PC-3 (cell line): ENCODE measurements around the gene UBE2E2. TPM values are rescaled to one million over a fixed set of nuclear protein-coding genes. Genes with fewer than 3 reads are reported as not detected.
"Not testable (repeated sequence)": the region's sequence is repeated elsewhere in the genome, so short reads cannot be mapped to it uniquely, and the experiment has no call there.

Source experiments
- ATAC-seq: fragments of 200-7000 bp; cut with Tn5 transposase; 2 replicates; pipeline ENCODE4 v1.9.1; 2020; ENCODE audit warnings: mild to moderate bottlenecking, moderate library complexity
- BruUV-seq: library from RNA; stranded (reverse); fragments of 400-500 nt; replicated peaks from 2 replicates; lab custom pipeline; 2021; lab: Mats Ljungman, UMichigan
- CTCF ChIA-PET: fragments of 300-600 bp; sonication (Branson Sonifier 250); formaldehyde crosslinking; loops from one replicate; lab custom pipeline; 2022; ENCODE audit warnings: antibody characterized with exemption; lab: Charles Lee
- POLR2A ChIA-PET: fragments of 300-600 bp; sonication (Branson Sonifier 250); formaldehyde crosslinking; loops from one replicate; lab custom pipeline; 2022; ENCODE audit warnings: antibody characterized with exemption; ENCODE audit not compliant: unreplicated experiment; lab: Charles Lee
- DNase-seq: peaks from one replicate; pipeline ENCODE4 v3.0.0-alpha.2; 2015
- H2AFZ ChIP-seq: fragments of 300-600 bp; sonication (generic); 2 replicates; pipeline ENCODE4 v1.6.0; 2016; ENCODE audit warnings: antibody characterized with exemption, low read length
- H3F3A ChIP-seq: fragments of 300-600 bp; sonication (generic); one replicate; pipeline ENCODE4 v1.6.0; 2017; ENCODE audit warnings: antibody characterized with exemption, low read length, control low read depth, mild to moderate bottlenecking; ENCODE audit not compliant: unreplicated experiment
- H3K27ac ChIP-seq: fragments of 300-600 bp; sonication (generic); 2 replicates; pipeline ENCODE4 v1.5.1; 2016; ENCODE audit warnings: mild to moderate bottlenecking, low read length
- H3K27me3 ChIP-seq: fragments of 300-600 bp; sonication (generic); 2 replicates; pipeline ENCODE4 v1.6.1; 2016; ENCODE audit warnings: low read length, mixed read lengths
- H3K36me3 ChIP-seq: fragments of 300-600 bp; sonication (generic); 2 replicates; pipeline ENCODE4 v1.6.1; 2016; ENCODE audit warnings: low read depth, mixed run types, low read length, mixed read lengths
- H3K4me1 ChIP-seq: fragments of 300-600 bp; sonication (generic); 2 replicates; pipeline ENCODE4 v1.5.1; 2016; ENCODE audit warnings: low read length; ENCODE audit not compliant: insufficient read depth
- H3K4me2 ChIP-seq: fragments of 300-600 bp; sonication (generic); 2 replicates; pipeline ENCODE4 v1.6.0; 2016; ENCODE audit warnings: low read length
- H3K4me3 ChIP-seq: fragments of 300-600 bp; sonication (generic); 2 replicates; pipeline ENCODE4 v1.5.1; 2016; ENCODE audit warnings: mild to moderate bottlenecking, low read length, mixed read lengths
- H3K79me2 ChIP-seq: fragments of 300-600 bp; sonication (generic); 2 replicates; pipeline ENCODE4 v1.6.1; 2017; ENCODE audit warnings: low read length, mixed read lengths
- H3K9ac ChIP-seq: fragments of 300-600 bp; sonication (generic); 2 replicates; pipeline ENCODE4 v1.6.0; 2016; ENCODE audit warnings: mild to moderate bottlenecking, low read length
- H3K9me2 ChIP-seq: fragments of 300-600 bp; sonication (generic); replicated peaks from 2 replicates; pipeline ENCODE4 v1.6.1; 2016; ENCODE audit warnings: mixed run types, low read length, mixed read lengths
- H3K9me3 ChIP-seq: fragments of 300-600 bp; sonication (generic); 2 replicates; pipeline ENCODE4 v1.6.1; 2016; ENCODE audit warnings: low read length, mixed read lengths
- H4K20me1 ChIP-seq: fragments of 300-600 bp; sonication (generic); 2 replicates; pipeline ENCODE4 v1.6.1; 2016; ENCODE audit warnings: low read length, mixed read lengths
- EZH2 ChIP-seq: fragments of 300-600 bp; sonication (generic); IDR thresholded peaks from one replicate; pipeline ENCODE4 v1.6.1; 2017; ENCODE audit warnings: antibody characterized with exemption, mild to moderate bottlenecking, low read length; ENCODE audit not compliant: unreplicated experiment
- EZH2phosphoT487 ChIP-seq: fragments of 300-600 bp; sonication (generic); IDR thresholded peaks from 2 replicates; pipeline ENCODE4 v1.6.1; 2018; ENCODE audit warnings: mild to moderate bottlenecking, antibody characterized with exemption, low read length, borderline replicate concordance
- intact Hi-C: fragments of 100-400 bp; cut with micrococcal nuclease; formaldehyde crosslinking; loops from 2 replicates; pipeline ENCODE4 v1.9.0; 2023
- total RNA-seq: library from RNA; depleted of rRNA; stranded (reverse); fragments of >200 nt; gene quantifications from 2 replicates; pipeline ENCODE4 v1.2.3, GENCODE V29; 2014
- TF ChIP-seq, protein P1 (sequence below): fragments of 300-600 bp; sonication (generic); conservative IDR thresholded peaks from 2 replicates; pipeline ENCODE4 v1.5.1; 2017; ENCODE audit warnings: antibody characterized with exemption, low read depth, mild to moderate bottlenecking, low read length

The UBE2E2 gene
- total RNA-seq, 1 experiment from 2014 or later = 25.6 TPM

DNA sequence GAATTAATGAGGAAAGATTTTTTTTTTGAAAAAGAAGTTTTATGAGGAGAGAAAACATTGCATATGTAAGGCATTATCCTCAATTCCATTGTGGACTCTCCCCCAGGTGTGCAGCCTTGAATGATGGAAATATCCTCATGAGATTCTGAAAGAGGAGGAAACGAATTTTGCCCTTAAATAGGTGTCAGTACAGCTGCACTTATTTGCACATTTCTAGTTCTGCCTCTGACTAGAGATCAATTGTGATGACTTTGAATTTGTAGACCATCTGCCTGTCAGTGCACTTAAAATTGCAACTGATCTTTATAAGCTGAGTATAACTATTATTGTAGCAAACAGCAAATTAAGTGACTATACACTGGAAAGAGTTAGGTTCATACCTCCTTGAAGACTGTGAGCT is 141.8 kb downstream of the UBE2E2 start:
- no peak overlapping the region for H3K27ac ChIP-seq
- H3K4me3 ChIP-seq = no peak overlapping the region
- no peaks in the 10 kb centered on the region for H3K36me3 ChIP-seq
- H4K20me1 ChIP-seq = no peaks in the 10 kb centered on the region
- H3K4me1 ChIP-seq = no peaks in the 10 kb centered on the region
- no peaks in the 10 kb centered on the region for H3K9me3 ChIP-seq
- intact Hi-C loops = no loop called here
- H3K27me3 ChIP-seq = no peaks in the 10 kb centered on the region
- H2AFZ ChIP-seq = no peak overlapping the region
- H3K79me2 ChIP-seq = no peaks in the 10 kb centered on the region
- TF ChIP-seq EZH2 (no peak), EZH2phosphoT487 (no peak)
- TF ChIP-seq, protein P1, sequence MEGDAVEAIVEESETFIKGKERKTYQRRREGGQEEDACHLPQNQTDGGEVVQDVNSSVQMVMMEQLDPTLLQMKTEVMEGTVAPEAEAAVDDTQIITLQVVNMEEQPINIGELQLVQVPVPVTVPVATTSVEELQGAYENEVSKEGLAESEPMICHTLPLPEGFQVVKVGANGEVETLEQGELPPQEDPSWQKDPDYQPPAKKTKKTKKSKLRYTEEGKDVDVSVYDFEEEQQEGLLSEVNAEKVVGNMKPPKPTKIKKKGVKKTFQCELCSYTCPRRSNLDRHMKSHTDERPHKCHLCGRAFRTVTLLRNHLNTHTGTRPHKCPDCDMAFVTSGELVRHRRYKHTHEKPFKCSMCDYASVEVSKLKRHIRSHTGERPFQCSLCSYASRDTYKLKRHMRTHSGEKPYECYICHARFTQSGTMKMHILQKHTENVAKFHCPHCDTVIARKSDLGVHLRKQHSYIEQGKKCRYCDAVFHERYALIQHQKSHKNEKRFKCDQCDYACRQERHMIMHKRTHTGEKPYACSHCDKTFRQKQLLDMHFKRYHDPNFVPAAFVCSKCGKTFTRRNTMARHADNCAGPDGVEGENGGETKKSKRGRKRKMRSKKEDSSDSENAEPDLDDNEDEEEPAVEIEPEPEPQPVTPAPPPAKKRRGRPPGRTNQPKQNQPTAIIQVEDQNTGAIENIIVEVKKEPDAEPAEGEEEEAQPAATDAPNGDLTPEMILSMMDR = no peak
- no peak overlapping the region for H3K9ac ChIP-seq
- ChIA-PET POLR2A (no interaction called here), CTCF (no interaction called here)
- no peaks in the 10 kb centered on the region for H3K9me2 ChIP-seq
- no TSS peak for BruUV-seq
- no peak overlapping the region for H3K4me2 ChIP-seq
- H3F3A ChIP-seq = no peaks in the 10 kb centered on the region
- ATAC-seq (no peak), DNase-seq (no peak)

DNA sequence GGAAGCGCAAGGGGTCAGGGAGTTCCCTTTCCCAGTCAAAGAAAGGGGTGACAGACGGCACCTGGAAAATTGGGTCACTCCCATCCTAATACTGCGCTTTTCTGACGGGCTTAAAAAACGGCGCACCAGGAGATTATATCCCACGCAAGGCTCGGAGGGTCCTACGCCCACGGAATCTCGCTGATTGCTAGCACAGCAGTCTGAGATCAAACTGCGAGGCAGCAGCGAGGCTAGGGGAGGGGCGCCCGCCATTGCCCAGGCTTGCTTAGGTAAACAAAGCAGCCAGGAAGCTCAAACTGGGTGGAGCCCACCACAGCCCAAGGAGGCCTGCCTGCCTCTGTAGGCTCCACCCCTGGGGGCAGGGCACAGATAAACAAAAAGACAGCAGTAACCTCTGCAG is 146.3 kb downstream of the UBE2E2 start:
- H2AFZ ChIP-seq, H3F3A ChIP-seq, H3K9ac ChIP-seq, H3K4me3 ChIP-seq, ATAC-seq, H3K27me3 ChIP-seq, H3K9me2 ChIP-seq, CTCF ChIA-PET, H3K36me3 ChIP-seq, BruUV-seq, H3K4me2 ChIP-seq, intact Hi-C loops, H3K4me1 ChIP-seq, H3K27ac ChIP-seq, H4K20me1 ChIP-seq, DNase-seq, H3K79me2 ChIP-seq, POLR2A ChIA-PET, H3K9me3 ChIP-seq: not testable (repeated sequence)

DNA sequence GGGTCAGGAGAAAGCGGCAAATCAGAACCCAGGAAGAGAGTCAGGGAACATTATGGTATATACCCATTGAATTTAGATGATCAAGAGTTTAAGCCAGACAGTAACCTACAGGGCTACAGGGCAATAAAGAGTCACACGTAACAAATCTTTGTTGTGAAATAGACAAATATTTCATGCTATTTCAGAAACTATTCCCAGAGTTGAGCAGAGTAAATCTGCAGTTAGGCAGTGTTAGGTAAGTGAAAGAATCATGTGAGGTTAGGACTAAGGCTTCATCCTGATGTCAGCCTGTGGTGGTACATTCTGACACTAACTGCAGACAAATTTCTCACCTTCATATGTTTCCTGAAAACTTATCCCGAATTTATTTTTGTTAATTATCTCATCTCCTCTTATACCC is 153.0 kb downstream of the UBE2E2 start:
- ChIA-PET CTCF (no interaction called here), POLR2A (no interaction called here)
- Histone ChIP-seq H3K79me2 (no peaks in the 10 kb centered on the region), H3K36me3 (no peaks in the 10 kb centered on the region), H3K9ac (no peak overlapping the region), H3K27me3 (no peaks in the 10 kb centered on the region), H3K27ac (no peak overlapping the region), H3F3A (no peaks in the 10 kb centered on the region), H2AFZ (no peak overlapping the region), H3K4me3 (no peak overlapping the region), H3K4me2 (no peak overlapping the region), H3K4me1 (no peaks in the 10 kb centered on the region), H3K9me3 (no peaks in the 10 kb centered on the region), H4K20me1 (no peaks in the 10 kb centered on the region), H3K9me2 (no peaks in the 10 kb centered on the region)
- TF ChIP-seq EZH2 (no peak), EZH2phosphoT487 (no peak)
- TF ChIP-seq, protein P1 = no peak
- DNase-seq (no peak), ATAC-seq (no peak)
- no TSS peak for BruUV-seq
- intact Hi-C loops = no loop called here
